ENCODE data around the gene ZC3H12C. TPM values are rescaled to one million over a fixed set of nuclear protein-coding genes. Genes with fewer than 3 reads are reported as not detected.

Gene ZC3H12C
- total RNA-seq, 2 experiments from 2014 or later = not detected

GRCh38 chr11:110113505-110113904 lies 20.3 kb downstream of the ZC3H12C start:
- intact Hi-C loops (cut with micrococcal nuclease; ENCODE audit: unreplicated experiment) = no loop called here
- H3K4me3 ChIP-seq (ENCODE audit: low read depth, low read length, poor library complexity, severe bottlenecking) = no peak overlapping the region
- no peak overlapping the region for H2AFZ ChIP-seq (ENCODE audit: low read length)
- TF ChIP-seq CTCF (conservative IDR thresholded peaks at IDR 0.05; ENCODE audit: low read length) = no peak
- 0 out of 2 replicates have a peak, but pooled peaks cover 2% of the 10 kb centered on the region for H3K9me2 ChIP-seq (ENCODE audit: insufficient read depth, low read length)
- DNase-seq (ENCODE audit: low spot score) = no peak
- no peaks in the 10 kb centered on the region for H3K4me1 ChIP-seq (ENCODE audit: insufficient read depth, low read length, poor library complexity, severe bottlenecking)
- no peaks in the 10 kb centered on the region for H3K79me2 ChIP-seq (ENCODE audit: insufficient read depth, low read depth, low read length)
- ChIA-PET CTCF (ENCODE audit: unreplicated experiment) (no interaction called here), POLR2A (interaction anchor here (0.6 to 0.7 kb wide), 2 partner anchors 8 to 88 kb away, joined by 3 to 4 read pairs; no protein-coding TSS in a partner anchor)
- no peak overlapping the region for H3K4me2 ChIP-seq (ENCODE audit: low read length)
- no peaks in the 10 kb centered on the region for H3K36me3 ChIP-seq (ENCODE audit: insufficient read depth, low read length)
- H4K20me1 ChIP-seq (ENCODE audit: insufficient read depth, low read length) = no peaks in the 10 kb centered on the region
- H3K27ac ChIP-seq (ENCODE audit: low read depth, low read length, poor library complexity, severe bottlenecking) = no peak overlapping the region
- no peaks in the 10 kb centered on the region for H3K9me3 ChIP-seq (ENCODE audit: low read length)
- no TSS peak for BruUV-seq (replicated peaks)

- no peaks in the 10 kb centered on the region for H3K4me1 ChIP-seq (ENCODE audit: insufficient read depth, low read length, poor library complexity, severe bottlenecking)
- no peak overlapping the region for H3K27ac ChIP-seq (ENCODE audit: low read depth, low read length, poor library complexity, severe bottlenecking)
- H2AFZ ChIP-seq (ENCODE audit: low read length) = no peak overlapping the region
- no peak overlapping the region for H3K4me2 ChIP-seq (ENCODE audit: low read length)
- DNase-seq (ENCODE audit: low spot score) = no peak
- intact Hi-C loops (cut with micrococcal nuclease; ENCODE audit: unreplicated experiment) = no loop called here
- no peaks in the 10 kb centered on the region for H3K79me2 ChIP-seq (ENCODE audit: insufficient read depth, low read depth, low read length)
- CTCF ChIA-PET (ENCODE audit: unreplicated experiment) = no interaction called here
- no peaks in the 10 kb centered on the region for H3K36me3 ChIP-seq (ENCODE audit: insufficient read depth, low read length)
- POLR2A ChIA-PET = interaction anchor here (0.6 kb wide), 1 partner anchor 87 kb away, joined by 3 read pairs; no protein-coding TSS in a partner anchor
- no peaks in the 10 kb centered on the region for H3K9me2 ChIP-seq (ENCODE audit: insufficient read depth, low read length)
- H4K20me1 ChIP-seq (ENCODE audit: insufficient read depth, low read length) = no peaks in the 10 kb centered on the region
- TF ChIP-seq EZH2phosphoT487 (IDR thresholded peaks at IDR 0.05; ENCODE audit: borderline replicate concordance, low read depth, low read length) (no peak), CTCF (conservative IDR thresholded peaks at IDR 0.05; ENCODE audit: low read length) (no peak)
- H3K9me3 ChIP-seq (ENCODE audit: low read length) = no peaks in the 10 kb centered on the region
- BruUV-seq (replicated peaks) = no TSS peak
- no peak overlapping the region for H3K4me3 ChIP-seq (ENCODE audit: low read depth, low read length, poor library complexity, severe bottlenecking)
Observed at GRCh38 chr11:110113973-110114372, 20.8 kb downstream of the ZC3H12C start.

GRCh38 chr11:110119317-110119716 lies 26.1 kb downstream of the ZC3H12C start:
- no peaks in the 10 kb centered on the region for H3K4me1 ChIP-seq (ENCODE audit: insufficient read depth, low read length, poor library complexity, severe bottlenecking)
- no peak overlapping the region for H3K4me3 ChIP-seq (ENCODE audit: low read depth, low read length, poor library complexity, severe bottlenecking)
- no peaks in the 10 kb centered on the region for H3K79me2 ChIP-seq (ENCODE audit: insufficient read depth, low read depth, low read length)
- no peak overlapping the region for H2AFZ ChIP-seq (ENCODE audit: low read length)
- intact Hi-C loops (cut with micrococcal nuclease; ENCODE audit: unreplicated experiment) = no loop called here
- H3K27ac ChIP-seq (ENCODE audit: low read depth, low read length, poor library complexity, severe bottlenecking) = no peak overlapping the region
- TF ChIP-seq CTCF (conservative IDR thresholded peaks at IDR 0.05; ENCODE audit: low read length) (no peak), EZH2phosphoT487 (IDR thresholded peaks at IDR 0.05; ENCODE audit: borderline replicate concordance, low read depth, low read length) (no peak)
- no peaks in the 10 kb centered on the region for H4K20me1 ChIP-seq (ENCODE audit: insufficient read depth, low read length)
- BruUV-seq (replicated peaks) = no TSS peak
- H3K9me3 ChIP-seq (ENCODE audit: low read length) = no peaks in the 10 kb centered on the region
- H3K4me2 ChIP-seq (ENCODE audit: low read length) = no peak overlapping the region
- ChIA-PET CTCF (ENCODE audit: unreplicated experiment) (no interaction called here), POLR2A (no interaction called here)
- no peaks in the 10 kb centered on the region for H3K36me3 ChIP-seq (ENCODE audit: insufficient read depth, low read length)
- DNase-seq (ENCODE audit: low spot score) = no peak
- no peaks in the 10 kb centered on the region for H3K9me2 ChIP-seq (ENCODE audit: insufficient read depth, low read length)
